Epithelial cell of prostate (primary cell): ENCODE data around the gene TMEM69.

Experiments used
- DNase-seq: peaks from one replicate; pipeline ENCODE4 v3.0.0-alpha.2; 2011; ENCODE audit warnings: low read depth, low spot score
- H3K27ac ChIP-seq: fragments of 450-650 bp; 2 replicates; pipeline ENCODE4 v1.5.1; 2017; ENCODE audit warnings: mild to moderate bottlenecking

TMEM69 gene

GRCh38 chr1:45687754-45688740, at the start of gene TMEM69:
TMEM69 (plus strand) TSS chr1:45688181; CDS start chr1:45691069, 2,888 bp downstream.
- peak within 1 kb of the TSS; percentile 97 for H3K27ac ChIP-seq

GRCh38 chr1:45640293-45640692, 47.7 kb upstream of the TMEM69 start:
- DNase-seq, result no peak
- no peak overlapping the region for H3K27ac ChIP-seq

More at GRCh38 chr1:45687754-45688740, at the start of gene TMEM69:
- peak; percentile 55 for DNase-seq

GRCh38 chr1:45643321-45643720, 44.7 kb upstream of the TMEM69 start:
- no peak for DNase-seq
- no peak overlapping the region for H3K27ac ChIP-seq

- no peak for DNase-seq
- H3K27ac ChIP-seq, result peak overlapping the region; percentile 14
Observed at GRCh38 chr1:45643978-45644377, 44.0 kb upstream of the TMEM69 start.

GRCh38 chr1:45644661-45645060, 43.3 kb upstream of the TMEM69 start:
- H3K27ac ChIP-seq, result peak overlapping the region; percentile 14
- DNase-seq, result no peak

- peak overlapping the region; percentile 13 for H3K27ac ChIP-seq
- DNase-seq, result no peak
Observed at GRCh38 chr1:45647248-45648021, 40.5 kb upstream of the TMEM69 start.

GRCh38 chr1:45654540-45655280, 33.3 kb upstream of the TMEM69 start:
- no peak overlapping the region for H3K27ac ChIP-seq
- no peak for DNase-seq

GRCh38 chr1:45656573-45657226, 31.3 kb upstream of the TMEM69 start:
- H3K27ac ChIP-seq, result no peak overlapping the region
- no peak for DNase-seq

- DNase-seq, result no peak
- H3K27ac ChIP-seq, result no peak overlapping the region
Observed at GRCh38 chr1:45658171-45658570, 29.8 kb upstream of the TMEM69 start.

GRCh38 chr1:45659222-45659621, 28.8 kb upstream of the TMEM69 start:
- no peak overlapping the region for H3K27ac ChIP-seq
- no peak for DNase-seq

- DNase-seq, result no peak
- no peak overlapping the region for H3K27ac ChIP-seq
Observed at GRCh38 chr1:45660336-45660735, 27.6 kb upstream of the TMEM69 start.

GRCh38 chr1:45666836-45667235, 21.1 kb upstream of the TMEM69 start:
- H3K27ac ChIP-seq, result no peak overlapping the region
- DNase-seq, result no peak

GRCh38 chr1:45667321-45668111, 20.5 kb upstream of the TMEM69 start:
- no peak overlapping the region for H3K27ac ChIP-seq
- no peak for DNase-seq

- DNase-seq, result no peak
- H3K27ac ChIP-seq, result no peak overlapping the region
Observed at GRCh38 chr1:45668526-45668925, 19.5 kb upstream of the TMEM69 start.

- no peak for DNase-seq
- H3K27ac ChIP-seq, result peak overlapping the region; percentile 50
Observed at GRCh38 chr1:45669379-45669778, 18.6 kb upstream of the TMEM69 start.

- no peak for DNase-seq
- H3K27ac ChIP-seq, result peak overlapping the region; percentile 50
Observed at GRCh38 chr1:45669859-45670655, 17.9 kb upstream of the TMEM69 start.

GRCh38 chr1:45673956-45674355, 14.0 kb upstream of the TMEM69 start:
- H3K27ac ChIP-seq, result peak overlapping the region; percentile 21
- DNase-seq, result no peak

- H3K27ac ChIP-seq, result peak overlapping the region; percentile 21
- no peak for DNase-seq
Observed at GRCh38 chr1:45674478-45674877, 13.5 kb upstream of the TMEM69 start.
